Activated CD4-positive, alpha-beta T cell treated with anti-CD3 and anti-CD28 coated beads for 48 hours (primary cell): ENCODE measurements around the gene STK31.
"Not testable (repeated sequence)": the region's sequence is repeated elsewhere in the genome, so short reads cannot be mapped to it uniquely, and the experiment has no call there.

Experiments used
- DNase-seq: peaks from one replicate; pipeline ENCODE4 v3.0.0-alpha.2; 2020

Gene STK31, protein sequence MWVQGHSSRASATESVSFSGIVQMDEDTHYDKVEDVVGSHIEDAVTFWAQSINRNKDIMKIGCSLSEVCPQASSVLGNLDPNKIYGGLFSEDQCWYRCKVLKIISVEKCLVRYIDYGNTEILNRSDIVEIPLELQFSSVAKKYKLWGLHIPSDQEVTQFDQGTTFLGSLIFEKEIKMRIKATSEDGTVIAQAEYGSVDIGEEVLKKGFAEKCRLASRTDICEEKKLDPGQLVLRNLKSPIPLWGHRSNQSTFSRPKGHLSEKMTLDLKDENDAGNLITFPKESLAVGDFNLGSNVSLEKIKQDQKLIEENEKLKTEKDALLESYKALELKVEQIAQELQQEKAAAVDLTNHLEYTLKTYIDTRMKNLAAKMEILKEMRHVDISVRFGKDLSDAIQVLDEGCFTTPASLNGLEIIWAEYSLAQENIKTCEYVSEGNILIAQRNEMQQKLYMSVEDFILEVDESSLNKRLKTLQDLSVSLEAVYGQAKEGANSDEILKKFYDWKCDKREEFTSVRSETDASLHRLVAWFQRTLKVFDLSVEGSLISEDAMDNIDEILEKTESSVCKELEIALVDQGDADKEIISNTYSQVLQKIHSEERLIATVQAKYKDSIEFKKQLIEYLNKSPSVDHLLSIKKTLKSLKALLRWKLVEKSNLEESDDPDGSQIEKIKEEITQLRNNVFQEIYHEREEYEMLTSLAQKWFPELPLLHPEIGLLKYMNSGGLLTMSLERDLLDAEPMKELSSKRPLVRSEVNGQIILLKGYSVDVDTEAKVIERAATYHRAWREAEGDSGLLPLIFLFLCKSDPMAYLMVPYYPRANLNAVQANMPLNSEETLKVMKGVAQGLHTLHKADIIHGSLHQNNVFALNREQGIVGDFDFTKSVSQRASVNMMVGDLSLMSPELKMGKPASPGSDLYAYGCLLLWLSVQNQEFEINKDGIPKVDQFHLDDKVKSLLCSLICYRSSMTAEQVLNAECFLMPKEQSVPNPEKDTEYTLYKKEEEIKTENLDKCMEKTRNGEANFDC

GRCh38 chr7:23710000-23710399 is at the start of gene STK31:
Gene STK31 (plus strand): TSS chr7:23710219. CDS start chr7:23710286, 67 bp downstream.
- no peak for DNase-seq

- DNase-seq, result no peak
Measured at GRCh38 chr7:23661385-23661784, 48.6 kb upstream of the STK31 start.

DNA sequence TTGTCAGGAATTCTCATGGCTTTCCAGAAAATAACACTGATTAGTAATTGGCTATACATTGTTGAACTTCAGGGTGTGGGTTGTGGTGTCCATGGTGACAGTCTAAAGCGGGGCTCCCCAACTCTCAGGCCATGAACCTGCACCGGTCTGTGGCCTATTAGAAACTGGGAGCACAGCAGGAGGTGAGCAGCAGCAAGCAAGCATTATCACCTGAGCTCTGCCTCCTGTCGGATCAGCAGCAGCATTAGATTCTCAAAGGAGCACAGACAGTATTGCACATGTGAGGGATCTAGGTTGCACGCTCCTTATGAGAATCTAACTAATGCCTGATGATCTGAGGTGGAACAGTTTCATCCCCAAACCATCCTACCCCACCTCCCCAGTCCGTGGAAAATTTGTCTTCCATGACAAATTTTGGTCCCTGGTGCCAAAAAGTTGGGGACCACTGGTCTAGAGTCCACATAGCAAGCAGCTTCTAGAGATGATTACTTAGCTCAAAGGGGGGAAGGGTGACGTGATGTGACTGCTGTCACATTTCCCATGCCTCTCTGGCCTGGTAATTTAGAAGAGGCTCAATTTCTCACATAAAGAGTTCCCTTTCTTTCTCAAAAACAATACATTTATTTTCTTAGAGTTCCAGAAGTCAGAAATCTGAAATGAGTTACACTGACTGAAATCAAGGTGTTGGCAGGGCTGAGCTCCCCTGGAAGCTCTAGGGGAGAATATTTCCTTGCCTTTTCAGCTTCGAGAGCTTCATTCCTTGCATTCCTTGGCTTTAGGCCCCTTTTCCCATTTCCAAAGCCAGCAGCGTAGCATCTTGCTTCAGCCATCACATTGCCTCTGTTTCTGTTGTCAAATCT is 47.7 kb upstream of the STK31 start:
- DNase-seq, result no peak

DNA sequence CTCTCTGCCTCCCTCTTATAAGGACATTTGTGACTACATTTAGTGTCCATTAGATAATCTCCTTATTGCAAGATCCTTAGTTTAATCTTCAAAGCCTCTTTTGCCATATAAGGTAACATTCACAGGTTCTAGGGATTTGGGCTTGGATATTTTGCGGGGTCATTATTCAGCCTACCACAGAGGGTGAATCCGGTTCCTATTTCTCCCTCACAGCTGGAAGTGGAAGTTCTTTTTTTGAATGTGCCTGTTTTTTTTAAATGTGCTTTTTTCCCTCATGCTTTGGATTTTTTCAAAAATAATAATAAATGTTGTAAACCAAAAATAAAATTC is 47.1 kb upstream of the STK31 start:
- no peak for DNase-seq

- DNase-seq, result no peak
Measured at GRCh38 chr7:23664122-23664521, 45.9 kb upstream of the STK31 start.

GRCh38 chr7:23672033-23672432 is 38.0 kb upstream of the STK31 start:
- DNase-seq, result no peak

- peak; percentile 88 for DNase-seq
Measured at GRCh38 chr7:23679898-23680413, 30.1 kb upstream of the STK31 start, which contains the start of gene FAM221A. Gene FAM221A (plus strand): TSS chr7:23680199. CDS start chr7:23680219, 20 bp downstream.

GRCh38 chr7:23680414-23681405 is 29.3 kb upstream of the STK31 start:
- peak; percentile 59 for DNase-seq

GRCh38 chr7:23684041-23684440 is 26.0 kb upstream of the STK31 start:
- not testable (repeated sequence) for DNase-seq

GRCh38 chr7:23685731-23686130 is 24.3 kb upstream of the STK31 start:
- no peak for DNase-seq

- no peak for DNase-seq
Measured at GRCh38 chr7:23687011-23687410, 23.0 kb upstream of the STK31 start.

- no peak for DNase-seq
Measured at GRCh38 chr7:23689165-23689564, 20.9 kb upstream of the STK31 start.

DNA sequence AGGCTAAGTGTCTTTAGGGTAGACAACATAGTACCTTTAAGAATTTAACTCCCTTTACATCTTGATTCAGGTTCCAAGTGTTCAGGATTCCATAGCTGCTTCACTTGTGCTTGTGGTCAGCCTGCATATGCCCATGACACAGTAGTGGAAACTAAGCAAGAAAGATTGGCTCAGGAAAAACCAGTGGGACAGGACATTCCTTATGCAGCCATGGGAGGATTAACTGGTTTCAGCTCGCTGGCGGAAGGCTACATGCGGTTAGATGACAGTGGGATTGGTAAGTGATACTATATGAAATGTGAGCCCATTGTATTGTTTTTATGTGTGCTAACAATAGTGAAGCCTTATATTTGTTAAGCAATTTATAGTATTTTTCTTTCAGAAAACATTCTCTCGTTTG is 18.7 kb upstream of the STK31 start:
- no peak for DNase-seq

DNA sequence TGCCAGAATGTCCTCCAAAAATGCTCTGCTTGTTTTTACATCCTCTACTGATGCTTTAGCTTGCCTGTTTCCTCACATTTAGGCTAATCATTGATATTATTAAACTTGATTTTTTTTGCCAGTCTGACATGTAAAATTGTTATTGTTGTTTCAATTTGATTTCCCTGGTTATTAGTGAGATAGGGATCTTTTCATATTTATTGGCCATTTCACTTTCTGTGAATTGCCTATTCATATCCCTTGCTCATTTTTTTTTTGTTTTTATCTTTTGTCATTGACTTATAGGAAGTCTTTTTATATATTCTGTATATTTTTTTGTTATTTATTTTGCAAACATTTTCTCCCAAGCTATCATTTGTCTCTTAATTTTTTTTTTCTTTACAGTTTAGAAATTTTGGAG is 16.8 kb upstream of the STK31 start:
- no peak for DNase-seq

DNA sequence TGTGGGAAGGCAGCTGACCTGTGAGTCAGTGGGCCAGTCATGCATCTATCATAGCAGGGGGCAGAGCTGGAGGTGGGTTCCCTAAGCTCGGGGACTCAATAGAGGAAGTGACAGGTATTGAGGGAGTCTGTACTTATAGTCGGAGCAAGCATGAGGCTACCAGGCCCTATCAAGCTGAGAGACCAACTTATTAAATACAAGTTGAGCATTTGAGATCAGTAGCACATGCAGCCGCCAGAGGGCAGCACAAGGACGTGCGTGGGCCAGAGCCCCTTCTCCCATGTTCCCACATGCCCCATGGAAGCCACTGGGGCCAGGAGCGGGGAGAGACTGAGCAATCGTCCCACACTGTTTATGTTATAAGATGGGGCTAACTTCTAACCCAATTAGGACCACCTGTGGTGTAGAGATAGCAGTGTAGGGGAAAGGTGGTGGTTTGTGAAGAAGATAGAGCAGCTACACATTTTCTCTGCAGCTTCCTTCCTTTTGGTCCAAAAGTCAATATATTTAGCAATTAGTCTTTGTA is 13.0 kb upstream of the STK31 start:
- peak; percentile 70 for DNase-seq

GRCh38 chr7:23698822-23699221 is 11.2 kb upstream of the STK31 start:
- DNase-seq, result no peak

DNA sequence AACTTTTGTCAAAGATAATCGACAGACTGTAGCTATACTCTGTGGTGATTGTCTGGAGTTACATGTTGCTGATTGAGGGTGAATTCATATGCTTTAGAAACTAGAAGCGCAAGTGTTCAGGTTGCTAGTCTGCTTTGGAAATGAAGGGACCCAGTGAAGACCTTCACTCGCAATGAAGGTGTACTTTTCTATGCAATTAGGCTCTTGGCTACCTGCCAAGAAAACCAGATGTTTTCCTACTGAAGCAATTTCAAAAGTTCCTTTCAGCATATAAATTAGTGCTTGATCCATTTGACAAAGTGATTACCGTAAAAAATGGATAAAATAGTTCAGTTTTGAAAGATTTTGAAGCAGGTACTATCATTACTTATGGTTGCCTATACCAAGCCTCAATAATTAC is 10.0 kb upstream of the STK31 start:
- DNase-seq, result no peak

DNA sequence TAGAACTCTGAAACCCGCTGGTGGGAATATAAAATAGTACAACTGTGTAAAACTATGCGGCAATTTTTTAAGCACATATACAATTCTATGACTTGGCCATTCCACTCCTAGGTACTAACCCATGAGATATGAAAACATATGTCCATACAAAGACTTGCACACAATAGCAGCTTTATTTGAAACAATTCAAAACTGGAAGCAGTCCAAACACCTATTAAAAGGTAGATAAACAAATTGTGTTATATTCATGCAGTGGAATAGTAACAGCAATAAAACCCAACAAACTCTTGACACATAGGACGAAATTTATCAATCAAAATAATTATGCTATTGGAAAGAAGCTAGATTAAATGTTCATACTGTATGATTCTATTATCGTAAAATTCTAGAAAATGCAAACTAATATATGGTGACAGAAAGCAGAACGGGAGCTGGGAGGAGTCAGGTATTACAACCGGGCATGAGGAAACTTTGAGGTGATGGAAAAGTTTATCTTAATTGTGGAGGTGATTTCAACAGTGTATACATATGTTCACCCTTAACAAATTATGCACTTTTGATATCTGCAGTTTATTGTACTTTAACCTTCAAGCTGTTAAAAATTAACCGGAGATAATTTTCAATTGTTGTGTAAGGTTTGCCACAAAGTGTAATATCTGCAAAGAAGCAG is 803 bp upstream of the STK31 start:
- no peak for DNase-seq

DNA sequence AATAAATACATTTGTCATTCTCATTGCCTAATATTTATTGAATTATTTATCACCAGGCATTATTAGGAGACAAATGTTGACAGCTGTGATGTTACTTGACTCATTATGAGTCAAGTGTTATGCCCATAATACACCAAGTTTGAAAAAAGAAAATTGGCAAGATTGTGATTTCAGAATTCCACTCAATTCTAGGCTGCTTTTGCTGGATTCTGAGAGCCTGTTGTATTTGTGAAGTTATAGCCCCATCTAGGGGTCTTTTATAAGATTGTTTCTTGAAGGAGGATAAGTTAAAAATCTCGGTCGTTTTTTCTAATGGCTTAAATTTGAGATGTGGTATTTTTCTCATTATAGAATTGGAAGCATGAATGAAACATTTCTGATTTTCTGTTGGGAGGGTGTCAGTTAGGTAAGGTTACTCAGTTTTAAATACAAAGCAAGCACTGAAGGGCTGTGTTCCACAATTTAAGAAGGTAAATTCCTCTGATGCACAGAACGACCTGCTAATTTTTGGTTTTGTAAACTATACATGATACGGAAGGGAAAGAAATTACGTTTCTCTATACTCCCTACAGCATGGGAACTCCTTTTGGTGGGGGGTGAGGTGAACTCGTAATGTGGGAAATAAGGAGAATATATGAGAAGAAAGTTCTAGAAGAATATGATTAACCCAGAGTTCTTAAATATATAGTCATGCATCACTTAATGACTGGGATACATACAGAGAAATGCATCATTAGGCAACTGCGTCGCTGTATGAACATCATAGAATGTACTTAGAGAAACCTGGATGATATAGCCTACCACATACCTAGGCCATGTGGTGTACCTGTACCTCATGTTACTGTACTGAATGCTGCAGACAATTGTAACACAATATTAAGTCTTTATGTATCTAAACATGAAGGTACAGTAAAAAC is 2.6 kb downstream of the STK31 start:
- DNase-seq, result no peak
